Ascending aorta (tissue), 2 donors: ENCODE data around the gene CORO7. TPM values are rescaled to one million over a fixed set of nuclear protein-coding genes. Genes with fewer than 3 reads are reported as not detected.

Experiments used
- DNase-seq, 2 donors: peaks; one replicate each; pipeline ENCODE4 v3.0.0-alpha.2; 2019; ENCODE audit warnings: low spot score in 2 of 2
- H3K27ac ChIP-seq, 2 donors: fragments of 200-600 bp; sonication (generic); one replicate each; pipeline ENCODE4 v1.5.1; 2016 to 2017; ENCODE audit warnings: mild to moderate bottlenecking in 1 of 2
- H3K27me3 ChIP-seq: fragments of 200-600 bp; sonication (generic); one replicate; pipeline ENCODE4 v1.5.1; 2017
- H3K36me3 ChIP-seq, 2 donors: fragments of 200-600 bp; sonication (generic); one replicate each; pipeline ENCODE4 v1.5.1; 2016
- H3K4me1 ChIP-seq, 2 donors: fragments of 200-600 bp; sonication (generic); one replicate each; pipeline ENCODE4 v1.5.1; 2016 to 2017; ENCODE audit warnings: mild to moderate bottlenecking in 1 of 2
- H3K4me3 ChIP-seq, 2 donors: fragments of 200-600 bp; sonication (generic); one replicate each; pipeline ENCODE4 v1.5.1; 2016 to 2017; ENCODE audit warnings: mild to moderate bottlenecking in 1 of 2
- H3K9me3 ChIP-seq, 2 donors: fragments of 200-600 bp; sonication (generic); one replicate each; pipeline ENCODE4 v1.5.1; 2016
- intact Hi-C: fragments of 100-400 bp; cut with DNase I; formaldehyde crosslinking; loops from one replicate; pipeline ENCODE4 v1.15.1; 2023
- total RNA-seq: library from RNA; depleted of rRNA; stranded (reverse); fragments of >200 nt; gene quantifications from one replicate; pipeline ENCODE4 v1.1.0, GENCODE V29; 2016
- TF ChIP-seq, protein P1 (sequence below), 3 experiments: fragments of 200-600 bp in 2 of 3; fragments of 450-650 bp in 1 of 3; sonication (generic) in 2 of 3; IDR thresholded peaks; one replicate each; pipeline ENCODE4 v1.5.1; 2016 to 2019; ENCODE audit warnings: antibody characterized with exemption in 3 of 3, mild to moderate bottlenecking in 1 of 3, moderate library complexity in 1 of 3

CORO7 gene
- total RNA-seq, 1 donor from 2014 or later = 41.9 TPM

DNA sequence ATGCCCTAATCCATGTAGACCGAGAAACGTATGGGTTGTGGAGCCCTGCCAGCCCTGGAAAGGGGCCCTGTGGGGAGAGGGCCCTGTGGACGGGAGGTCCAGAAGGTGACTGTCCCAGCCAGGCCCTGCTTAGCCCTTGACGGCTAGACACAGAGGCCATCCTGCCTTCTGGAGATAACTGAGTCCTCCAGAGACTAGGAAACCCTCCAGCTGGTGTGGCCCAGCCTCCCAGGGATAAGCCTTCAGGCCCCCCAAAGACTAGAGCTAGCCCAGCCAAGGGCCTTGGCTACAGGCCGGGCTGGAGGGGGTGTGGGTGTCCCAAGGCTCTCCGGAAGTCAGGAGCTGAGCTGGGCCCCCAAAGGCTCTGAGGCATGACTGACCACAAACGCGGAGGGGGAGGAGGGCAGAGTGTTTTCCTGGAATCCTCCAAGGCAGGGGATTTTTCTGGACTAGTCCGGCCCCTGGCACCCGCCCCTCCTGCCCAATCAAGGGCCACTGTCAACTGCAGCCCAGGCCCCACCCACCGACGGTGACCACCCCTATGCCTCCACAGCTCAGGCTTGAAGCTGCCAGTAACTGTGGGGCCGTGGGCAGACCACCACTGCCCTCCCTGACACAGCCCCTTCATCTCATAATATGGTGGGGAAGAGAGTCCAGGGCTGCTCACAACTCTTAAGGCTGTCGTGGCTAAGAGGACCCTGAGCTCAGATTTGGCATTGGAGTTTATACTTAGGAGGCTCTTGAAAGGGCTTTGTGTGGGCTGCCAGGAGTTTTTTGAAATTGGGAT is 45.6 kb downstream of the CORO7 start:
- Histone ChIP-seq H3K36me3 (no peaks in the 10 kb centered on the region), H3K27ac (peak overlapping the region; percentile 94 to 99), H3K4me1 (peaks cover 22 to 55% of the 10 kb centered on the region in 2 donors), H3K4me3 (peak overlapping the region; percentile 64 to 81), H3K9me3 (no peaks in the 10 kb centered on the region), H3K27me3 (no peaks in the 10 kb centered on the region)
- intact Hi-C loops = loop anchor here (1.0 kb wide), 2 partner anchors 18 to 19 kb away; partner anchors contain the start of gene PAM16
- DNase-seq = peak; percentile 82 to 96
- TF ChIP-seq, protein P1, sequence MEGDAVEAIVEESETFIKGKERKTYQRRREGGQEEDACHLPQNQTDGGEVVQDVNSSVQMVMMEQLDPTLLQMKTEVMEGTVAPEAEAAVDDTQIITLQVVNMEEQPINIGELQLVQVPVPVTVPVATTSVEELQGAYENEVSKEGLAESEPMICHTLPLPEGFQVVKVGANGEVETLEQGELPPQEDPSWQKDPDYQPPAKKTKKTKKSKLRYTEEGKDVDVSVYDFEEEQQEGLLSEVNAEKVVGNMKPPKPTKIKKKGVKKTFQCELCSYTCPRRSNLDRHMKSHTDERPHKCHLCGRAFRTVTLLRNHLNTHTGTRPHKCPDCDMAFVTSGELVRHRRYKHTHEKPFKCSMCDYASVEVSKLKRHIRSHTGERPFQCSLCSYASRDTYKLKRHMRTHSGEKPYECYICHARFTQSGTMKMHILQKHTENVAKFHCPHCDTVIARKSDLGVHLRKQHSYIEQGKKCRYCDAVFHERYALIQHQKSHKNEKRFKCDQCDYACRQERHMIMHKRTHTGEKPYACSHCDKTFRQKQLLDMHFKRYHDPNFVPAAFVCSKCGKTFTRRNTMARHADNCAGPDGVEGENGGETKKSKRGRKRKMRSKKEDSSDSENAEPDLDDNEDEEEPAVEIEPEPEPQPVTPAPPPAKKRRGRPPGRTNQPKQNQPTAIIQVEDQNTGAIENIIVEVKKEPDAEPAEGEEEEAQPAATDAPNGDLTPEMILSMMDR (IDR thresholded peaks at IDR 0.05) = no peak

DNA sequence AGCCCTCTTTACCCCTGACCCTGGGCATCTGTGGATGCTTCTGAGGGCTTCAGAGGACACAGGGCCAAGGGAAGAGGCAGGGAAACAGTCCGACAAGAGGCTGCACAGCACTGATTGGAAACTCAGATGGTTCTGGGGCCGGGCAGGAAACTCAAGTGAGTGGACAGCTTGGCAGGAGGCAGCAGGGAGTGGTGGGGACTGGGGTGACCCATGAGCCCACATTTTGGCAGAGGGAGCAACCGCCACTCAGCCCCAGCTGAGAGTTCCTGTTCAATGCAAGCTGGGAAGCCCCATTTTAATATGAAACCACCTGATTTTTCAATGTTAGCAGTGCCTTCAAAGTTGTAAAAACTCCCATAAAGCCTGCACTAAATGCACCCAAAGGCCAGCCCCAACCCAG is 46.2 kb downstream of the CORO7 start:
- no peaks in the 10 kb centered on the region for H3K36me3 ChIP-seq
- intact Hi-C loops = no loop called here
- H3K27ac ChIP-seq = peak overlapping the region; percentile 94 to 99
- H3K4me3 ChIP-seq = peak overlapping the region in 1 of 2 donors; percentile 37
- no peak for DNase-seq
- peaks cover 21 to 50% of the 10 kb centered on the region in 2 donors for H3K4me1 ChIP-seq
- no peaks in the 10 kb centered on the region for H3K27me3 ChIP-seq
- no peaks in the 10 kb centered on the region for H3K9me3 ChIP-seq
- TF ChIP-seq, protein P1 (IDR thresholded peaks at IDR 0.05) = no peak

DNA sequence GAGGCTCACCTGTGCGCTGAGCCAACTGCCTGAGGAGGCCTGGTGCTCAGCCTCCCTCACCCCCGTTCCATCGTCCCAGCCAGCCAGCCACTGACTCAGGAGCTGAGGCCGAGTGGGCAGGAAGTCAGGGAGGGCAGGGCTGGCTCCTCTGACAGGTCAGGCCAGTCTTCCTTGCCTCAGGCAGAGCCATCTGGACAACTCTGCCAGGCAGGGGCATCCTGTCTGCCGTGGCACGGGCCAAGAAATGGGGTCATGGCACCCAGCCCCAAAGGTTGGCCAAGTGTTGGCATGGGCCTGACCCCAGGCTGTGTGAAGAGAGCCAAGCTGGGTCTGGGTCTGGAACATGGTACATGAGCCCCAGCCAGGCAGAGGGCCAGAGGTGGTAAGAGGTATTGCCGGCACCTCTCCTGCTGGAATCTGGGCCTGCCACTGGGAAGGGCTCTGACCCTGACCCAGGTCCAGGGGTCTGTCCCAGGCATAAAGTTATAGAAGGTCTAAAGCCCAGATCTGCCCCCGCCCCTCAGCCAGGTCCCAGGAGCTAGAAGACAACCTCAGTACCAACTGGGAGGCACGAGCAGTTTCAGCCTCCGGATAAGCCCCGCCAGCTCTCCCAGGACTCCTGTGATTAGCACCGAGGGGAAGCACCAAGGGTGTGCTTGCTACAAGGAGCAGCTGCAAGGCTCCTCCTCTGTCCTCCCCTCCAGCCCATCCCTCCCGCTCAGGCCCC is 47.2 kb downstream of the CORO7 start:
- H3K4me3 ChIP-seq = no peak overlapping the region
- intact Hi-C loops = no loop called here
- TF ChIP-seq, protein P1 (IDR thresholded peaks at IDR 0.05) = no peak
- peaks cover 8 to 9% of the 10 kb centered on the region in 2 donors for H3K36me3 ChIP-seq
- peaks cover 15 to 41% of the 10 kb centered on the region in 2 donors for H3K4me1 ChIP-seq
- no peaks in the 10 kb centered on the region for H3K9me3 ChIP-seq
- no peaks in the 10 kb centered on the region for H3K27me3 ChIP-seq
- H3K27ac ChIP-seq = peak overlapping the region; percentile 94 to 99
- DNase-seq = peak in 1 of 2 donors; percentile 90

DNA sequence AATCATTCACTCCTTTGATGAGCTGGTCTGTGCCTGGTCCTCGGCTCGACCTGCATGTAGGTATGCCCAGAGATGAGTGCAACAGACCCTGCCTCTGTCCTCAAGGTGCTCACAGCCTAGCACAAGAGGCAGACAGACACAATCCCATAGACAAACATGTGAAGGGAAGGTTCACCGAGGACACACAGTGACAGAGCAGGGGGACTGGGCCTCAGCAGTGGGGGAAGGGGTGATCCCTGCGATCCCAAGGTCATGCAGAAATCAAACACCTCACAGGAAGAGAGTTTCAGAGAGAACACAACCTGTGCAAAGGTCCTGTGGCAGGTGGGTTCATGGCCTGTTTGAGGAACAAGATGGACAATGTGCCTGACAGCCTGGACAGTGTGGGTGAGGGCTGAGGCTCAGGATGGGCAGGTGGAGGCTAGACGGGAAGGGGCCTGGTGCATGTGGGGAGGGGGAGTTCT is 49.0 kb downstream of the CORO7 start:
- Histone ChIP-seq H3K27me3 (no peaks in the 10 kb centered on the region), H3K4me3 (no peak overlapping the region), H3K9me3 (no peaks in the 10 kb centered on the region), H3K4me1 (peaks cover 15 to 41% of the 10 kb centered on the region in 2 donors), H3K36me3 (peaks cover 16% of the 10 kb centered on the region in 2 donors), H3K27ac (peak overlapping the region; percentile 94 to 99)
- TF ChIP-seq, protein P1 (IDR thresholded peaks at IDR 0.05) = no peak
- intact Hi-C loops = no loop called here
- no peak for DNase-seq

DNA sequence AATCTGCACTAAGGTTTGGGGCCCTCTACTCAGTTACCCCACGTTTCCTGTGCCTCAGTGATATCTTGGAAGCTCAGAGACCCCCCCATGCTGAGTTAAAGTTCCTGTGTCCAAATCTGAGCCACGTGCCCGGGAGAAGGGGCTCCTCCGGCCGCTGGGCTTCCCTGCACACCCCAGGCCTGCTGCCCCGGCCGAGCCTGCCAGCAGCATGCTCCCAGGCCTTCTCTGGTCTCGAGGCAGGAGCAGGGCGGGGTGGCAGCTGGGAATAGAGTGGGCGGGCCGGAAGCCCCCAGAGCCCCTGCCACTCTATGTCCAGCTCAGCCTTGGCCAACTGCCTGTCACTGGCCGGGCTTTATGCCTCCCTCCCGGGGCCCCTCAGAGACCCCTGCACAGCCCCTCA is 50.4 kb downstream of the CORO7 start:
- intact Hi-C loops = no loop called here
- Histone ChIP-seq H3K9me3 (no peaks in the 10 kb centered on the region), H3K4me1 (peaks cover 11 to 37% of the 10 kb centered on the region in 2 donors), H3K4me3 (no peak overlapping the region), H3K36me3 (peaks cover 21 to 29% of the 10 kb centered on the region in 2 donors), H3K27me3 (no peaks in the 10 kb centered on the region), H3K27ac (no peak overlapping the region)
- TF ChIP-seq, protein P1 (IDR thresholded peaks at IDR 0.05) = no peak
- DNase-seq = no peak
